ENCODE results near the gene MAPK8. TPM values are rescaled to one million over a fixed set of nuclear protein-coding genes. Genes with fewer than 3 reads are reported as not detected.
"Not testable (repeated sequence)": the region's sequence is repeated elsewhere in the genome, so short reads cannot be mapped to it uniquely, and the experiment has no call there.

MAPK8 gene
- total and polyA plus RNA-seq, 8 donors, result 1.2 to 85.0 (median 22.3) TPM

GRCh38 chr10:48277093-48277492 is 29.4 kb upstream of the MAPK8 start:
- WGBS, 5 donors, result 95 to 100% (median 95%) methylated on average over 1 of the region's 1 CpG
- Histone ChIP-seq H3K4me1 (no peaks in the 10 kb centered on the region), H3K36me3 (no peaks in the 10 kb centered on the region), H3K4me3 (no peak overlapping the region), H3K27me3 (no peaks in the 10 kb centered on the region), H3K9me3 (peaks cover 0 to 12% (median 0%) of the 10 kb centered on the region in 4 donors), H3K27ac (no peak overlapping the region)
- intact Hi-C loops (cut with DNase I; ENCODE audit: low total_unique reads), result no loop called here
- DNase-seq, result no peak
- TF ChIP-seq POLR2AphosphoS5 (IDR thresholded peaks at IDR 0.05) (no peak), POLR2A (IDR thresholded peaks at IDR 0.05) (no peak), EP300 (IDR thresholded peaks at IDR 0.05) (no peak), CTCF (IDR thresholded peaks at IDR 0.05) (no peak)

GRCh38 chr10:48279081-48279751 is 27.3 kb upstream of the MAPK8 start:
- H3K9me3 ChIP-seq, result peaks cover 0 to 17% (median 4%) of the 10 kb centered on the region in 4 donors
- peaks cover 0 to 3% (median 0%) of the 10 kb centered on the region in 3 donors for H3K27me3 ChIP-seq
- no peaks in the 10 kb centered on the region for H3K36me3 ChIP-seq
- intact Hi-C loops (cut with DNase I; ENCODE audit: low total_unique reads), result no loop called here
- no peaks in the 10 kb centered on the region for H3K4me1 ChIP-seq
- H3K27ac ChIP-seq, result no peak overlapping the region
- 86 to 94% (median 92%) methylated on average over 2 of the region's 2 CpGs for WGBS, 5 donors
- TF ChIP-seq POLR2AphosphoS5 (IDR thresholded peaks at IDR 0.05), result no peak
- TF ChIP-seq EP300 (IDR thresholded peaks at IDR 0.05), result no peak
- no peak for TF ChIP-seq CTCF (IDR thresholded peaks at IDR 0.05)
- TF ChIP-seq POLR2A (IDR thresholded peaks at IDR 0.05), result no peak
- no peak overlapping the region for H3K4me3 ChIP-seq
- DNase-seq, result no peak

GRCh38 chr10:48281697-48282096 is 24.8 kb upstream of the MAPK8 start:
- 58 to 78% (median 68%) methylated on average over 4 of the region's 4 CpGs for WGBS, 5 donors
- H3K4me3 ChIP-seq; H3K36me3 ChIP-seq; H3K4me1 ChIP-seq; H3K27ac ChIP-seq; intact Hi-C loops (cut with DNase I; ENCODE audit: low total_unique reads); DNase-seq: not testable (repeated sequence)
- H3K9me3 ChIP-seq, result peaks cover 0 to 20% (median 6%) of the 10 kb centered on the region in 4 donors
- H3K27me3 ChIP-seq, result peaks cover 0 to 10% (median 0%) of the 10 kb centered on the region in 3 donors

GRCh38 chr10:48282829-48283228 is 23.6 kb upstream of the MAPK8 start:
- H3K4me1 ChIP-seq, result peaks cover 0 to 5% (median 4%) of the 10 kb centered on the region in 4 donors
- TF ChIP-seq POLR2A (IDR thresholded peaks at IDR 0.05) (no peak), POLR2AphosphoS5 (IDR thresholded peaks at IDR 0.05) (no peak), EP300 (IDR thresholded peaks at IDR 0.05) (no peak), CTCF (IDR thresholded peaks at IDR 0.05) (no peak)
- intact Hi-C loops (cut with DNase I; ENCODE audit: low total_unique reads), result no loop called here

GRCh38 chr10:48284002-48284546 is 22.4 kb upstream of the MAPK8 start:
- Histone ChIP-seq H3K27me3 (peaks cover 0 to 10% (median 0%) of the 10 kb centered on the region in 3 donors), H3K4me3 (no peak overlapping the region), H3K36me3 (no peaks in the 10 kb centered on the region), H3K9me3 (peaks cover 0 to 16% (median 6%) of the 10 kb centered on the region in 4 donors), H3K4me1 (peaks cover 0 to 11% (median 6%) of the 10 kb centered on the region in 4 donors), H3K27ac (no peak overlapping the region)
- WGBS, 5 donors, result 83 to 90% (median 87%) methylated on average over 2 of the region's 2 CpGs
- TF ChIP-seq CTCF (IDR thresholded peaks at IDR 0.05) (no peak), POLR2AphosphoS5 (IDR thresholded peaks at IDR 0.05) (no peak), POLR2A (IDR thresholded peaks at IDR 0.05) (no peak), EP300 (IDR thresholded peaks at IDR 0.05) (no peak)
- DNase-seq, result no peak
- intact Hi-C loops (cut with DNase I; ENCODE audit: low total_unique reads), result no loop called here

More at GRCh38 chr10:48282829-48283228, 23.6 kb upstream of the MAPK8 start:
- H3K36me3 ChIP-seq, result no peaks in the 10 kb centered on the region
- no peak for DNase-seq
- peaks cover 0 to 10% (median 0%) of the 10 kb centered on the region in 3 donors for H3K27me3 ChIP-seq
- H3K9me3 ChIP-seq, result peaks cover 0 to 20% (median 6%) of the 10 kb centered on the region in 4 donors
- H3K4me3 ChIP-seq, result no peak overlapping the region
- H3K27ac ChIP-seq, result no peak overlapping the region
